ENCODE measurements around the gene FGF19. TPM values are rescaled to one million over a fixed set of nuclear protein-coding genes. Genes with fewer than 3 reads are reported as not detected.

The FGF19 gene
- polyA plus RNA-seq, 1 donor from 2014 or later = 4.6 TPM

DNA sequence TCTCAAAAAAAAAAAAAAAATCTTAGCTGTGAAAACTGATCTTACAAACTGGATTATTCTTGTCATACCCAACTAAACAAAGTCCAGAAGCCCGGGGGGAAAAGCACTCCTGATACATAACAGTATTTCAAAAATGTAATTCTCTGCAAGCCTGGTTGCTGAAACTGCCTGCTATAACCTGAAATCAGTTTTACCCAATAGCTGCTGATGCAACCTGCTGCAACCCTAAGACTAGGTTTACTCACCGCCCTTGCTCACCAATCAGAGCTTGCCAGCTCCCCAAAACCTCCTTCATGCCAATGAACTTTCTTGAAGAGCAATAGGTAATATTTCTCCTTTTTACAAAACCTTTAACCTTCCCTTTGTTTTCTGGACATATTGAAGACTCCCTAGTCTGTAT is 12.4 kb downstream of the FGF19 start:
- Histone ChIP-seq H3F3A (ENCODE audit: insufficient read depth, low read length, poor library complexity, severe bottlenecking) (no peaks in the 10 kb centered on the region), H4K20me1 (ENCODE audit: insufficient read depth) (no peaks in the 10 kb centered on the region), H3K9me3 (ENCODE audit: low read length) (no peaks in the 10 kb centered on the region), H3K79me2 (replicated peaks; ENCODE audit: insufficient read depth, low read length) (no peaks in the 10 kb centered on the region), H3K4me2 (ENCODE audit: low read length) (no peak overlapping the region), H3K27me3 (ENCODE audit: insufficient read depth, low read depth, low read length) (no peaks in the 10 kb centered on the region), H3K9me2 (ENCODE audit: insufficient read depth, low read length) (no peaks in the 10 kb centered on the region), H2AFZ (ENCODE audit: low read depth, low read length) (no peak overlapping the region), H3K9ac (ENCODE audit: low read length) (no peak overlapping the region), H3K36me3 (ENCODE audit: insufficient read depth, low read length) (no peaks in the 10 kb centered on the region), H3K4me3 (ENCODE audit: low read length) (no peak overlapping the region), H3K27ac (ENCODE audit: low read length) (no peak overlapping the region)
- TF ChIP-seq MXI1 (conservative IDR thresholded peaks at IDR 0.05; ENCODE audit: poor library complexity, severe bottlenecking) (no peak), EP300 (conservative IDR thresholded peaks at IDR 0.05; ENCODE audit: poor library complexity, severe bottlenecking) (no peak), EZH2 (IDR thresholded peaks at IDR 0.05; ENCODE audit: borderline replicate concordance, insufficient read depth, low read length, poor library complexity, severe bottlenecking) (no peak), POLR2AphosphoS5 (IDR thresholded peaks at IDR 0.05) (no peak), REST (IDR thresholded peaks at IDR 0.05; ENCODE audit: borderline replicate concordance) (no peak), TAF1 (IDR thresholded peaks at IDR 0.05; ENCODE audit: low read depth) (no peak), SMC3 (conservative IDR thresholded peaks at IDR 0.05; ENCODE audit: poor library complexity) (no peak), RAD21 (conservative IDR thresholded peaks at IDR 0.05) (no peak)
- TF ChIP-seq, protein P1, sequence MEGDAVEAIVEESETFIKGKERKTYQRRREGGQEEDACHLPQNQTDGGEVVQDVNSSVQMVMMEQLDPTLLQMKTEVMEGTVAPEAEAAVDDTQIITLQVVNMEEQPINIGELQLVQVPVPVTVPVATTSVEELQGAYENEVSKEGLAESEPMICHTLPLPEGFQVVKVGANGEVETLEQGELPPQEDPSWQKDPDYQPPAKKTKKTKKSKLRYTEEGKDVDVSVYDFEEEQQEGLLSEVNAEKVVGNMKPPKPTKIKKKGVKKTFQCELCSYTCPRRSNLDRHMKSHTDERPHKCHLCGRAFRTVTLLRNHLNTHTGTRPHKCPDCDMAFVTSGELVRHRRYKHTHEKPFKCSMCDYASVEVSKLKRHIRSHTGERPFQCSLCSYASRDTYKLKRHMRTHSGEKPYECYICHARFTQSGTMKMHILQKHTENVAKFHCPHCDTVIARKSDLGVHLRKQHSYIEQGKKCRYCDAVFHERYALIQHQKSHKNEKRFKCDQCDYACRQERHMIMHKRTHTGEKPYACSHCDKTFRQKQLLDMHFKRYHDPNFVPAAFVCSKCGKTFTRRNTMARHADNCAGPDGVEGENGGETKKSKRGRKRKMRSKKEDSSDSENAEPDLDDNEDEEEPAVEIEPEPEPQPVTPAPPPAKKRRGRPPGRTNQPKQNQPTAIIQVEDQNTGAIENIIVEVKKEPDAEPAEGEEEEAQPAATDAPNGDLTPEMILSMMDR (IDR thresholded peaks at IDR 0.05; ENCODE audit: poor library complexity, severe bottlenecking) = no peak

- no peaks in the 10 kb centered on the region for H3K9me2 ChIP-seq (ENCODE audit: insufficient read depth, low read length)
- TF ChIP-seq RAD21 (conservative IDR thresholded peaks at IDR 0.05) (no peak), MXI1 (conservative IDR thresholded peaks at IDR 0.05; ENCODE audit: poor library complexity, severe bottlenecking) (no peak), TAF1 (IDR thresholded peaks at IDR 0.05; ENCODE audit: low read depth) (no peak), EP300 (conservative IDR thresholded peaks at IDR 0.05; ENCODE audit: poor library complexity, severe bottlenecking) (no peak), EZH2 (IDR thresholded peaks at IDR 0.05; ENCODE audit: borderline replicate concordance, insufficient read depth, low read length, poor library complexity, severe bottlenecking) (no peak), REST (IDR thresholded peaks at IDR 0.05; ENCODE audit: borderline replicate concordance) (no peak), POLR2AphosphoS5 (IDR thresholded peaks at IDR 0.05) (no peak), SMC3 (conservative IDR thresholded peaks at IDR 0.05; ENCODE audit: poor library complexity) (no peak)
- TF ChIP-seq, protein P1 (IDR thresholded peaks at IDR 0.05; ENCODE audit: poor library complexity, severe bottlenecking) = no peak
- no peaks in the 10 kb centered on the region for H3K9me3 ChIP-seq (ENCODE audit: low read length)
- no peak overlapping the region for H3K27ac ChIP-seq (ENCODE audit: low read length)
- no peaks in the 10 kb centered on the region for H3K36me3 ChIP-seq (ENCODE audit: insufficient read depth, low read length)
- H3K4me2 ChIP-seq (ENCODE audit: low read length) = no peak overlapping the region
- no peaks in the 10 kb centered on the region for H4K20me1 ChIP-seq (ENCODE audit: insufficient read depth)
- H3F3A ChIP-seq (ENCODE audit: insufficient read depth, low read length, poor library complexity, severe bottlenecking) = no peaks in the 10 kb centered on the region
- no peaks in the 10 kb centered on the region for H3K79me2 ChIP-seq (replicated peaks; ENCODE audit: insufficient read depth, low read length)
- H3K4me3 ChIP-seq (ENCODE audit: low read length) = no peak overlapping the region
- H3K27me3 ChIP-seq (ENCODE audit: insufficient read depth, low read depth, low read length) = peaks cover 5% of the 10 kb centered on the region
- no peak overlapping the region for H2AFZ ChIP-seq (ENCODE audit: low read depth, low read length)
- H3K9ac ChIP-seq (ENCODE audit: low read length) = no peak overlapping the region
Measured at GRCh38 chr11:69689484-69690319, 14.1 kb downstream of the FGF19 start.
